HG03575 (cell line): Measurements from ENCODE around the gene ZNF490.
"Not testable (repeated sequence)": the region's sequence is repeated elsewhere in the genome, so short reads cannot be mapped to it uniquely, and the experiment has no call there.

Source experiments
- ATAC-seq: cut with Tn5 transposase; IDR thresholded peaks from one replicate; pipeline ENCODE4 v1.9.1; 2021; ENCODE audit not compliant: unreplicated experiment, insufficient number of reproducible peaks, low FRiP score; ENCODE audit errors: extremely low read depth

Gene ZNF490

DNA sequence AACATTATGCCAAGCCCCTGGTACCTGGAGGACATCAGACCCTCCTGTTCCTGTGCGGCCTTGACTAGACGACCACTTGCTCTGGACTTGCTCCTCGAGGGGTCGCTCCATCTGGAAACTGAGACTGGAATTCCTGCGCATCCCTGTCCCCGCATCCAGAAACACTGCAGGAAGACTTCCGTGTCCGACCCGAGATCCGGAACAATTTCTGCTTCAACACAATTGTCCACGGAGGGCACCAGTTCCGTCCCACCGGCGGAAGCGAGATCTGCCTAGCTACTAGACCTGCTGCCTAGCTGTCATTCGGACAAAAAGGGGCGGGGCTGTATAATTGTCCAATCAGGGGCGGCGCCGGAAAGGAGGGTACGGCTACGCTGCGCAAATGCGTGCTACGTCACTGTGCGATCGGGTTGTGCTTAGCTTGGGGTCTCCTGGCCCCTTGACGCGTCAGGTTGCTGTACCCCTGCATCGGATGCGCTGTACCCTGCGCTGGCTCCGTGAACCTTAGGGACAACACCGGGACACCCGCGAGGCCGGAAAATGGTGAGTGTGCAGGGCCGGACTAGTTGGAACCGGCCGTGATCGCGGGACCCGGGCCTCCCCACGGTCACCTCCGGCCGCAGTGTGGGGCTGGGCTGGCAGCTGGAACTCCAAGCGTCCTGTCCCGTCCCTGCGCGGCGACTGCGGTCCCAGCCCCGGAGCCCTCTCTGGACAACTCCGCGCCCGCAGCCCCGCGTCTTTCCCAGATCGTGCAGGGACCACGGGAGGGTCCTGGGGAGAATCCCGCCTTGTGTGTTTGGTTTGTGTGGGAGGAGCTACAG lies at the start of gene ZNF490, which contains the start of gene ZNF791:
Gene ZNF490, minus strand, starts transcription at position 274 of the 821 bp plus-strand sequence. Its CDS starts 133 bp downstream, at position 141.
Gene ZNF791, plus strand, starts transcription at position 381 of the 821 bp plus-strand sequence. Its CDS starts 160 bp downstream, at position 541.
- no peak for ATAC-seq

DNA sequence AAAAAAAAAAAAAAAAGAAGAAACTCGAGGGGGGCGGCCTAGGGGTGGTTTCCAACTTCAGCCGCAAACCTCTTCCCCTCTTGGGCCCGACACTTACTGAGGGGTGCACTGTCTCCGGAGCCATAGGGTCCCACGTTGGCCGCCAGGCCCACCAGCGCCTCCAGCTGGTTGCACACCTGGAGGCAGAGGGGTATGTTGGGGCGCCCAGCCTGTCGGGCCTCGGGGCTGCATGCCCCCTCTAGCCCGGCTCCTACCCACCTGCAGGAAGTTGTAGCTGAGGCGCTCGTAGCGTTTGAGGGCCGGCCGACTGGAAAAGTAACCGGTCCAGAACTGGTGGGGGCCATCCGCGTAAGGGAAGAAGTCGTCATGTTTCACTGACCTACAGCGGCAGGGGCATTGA lies 47.4 kb upstream of the ZNF490 start:
- ATAC-seq = no peak

DNA sequence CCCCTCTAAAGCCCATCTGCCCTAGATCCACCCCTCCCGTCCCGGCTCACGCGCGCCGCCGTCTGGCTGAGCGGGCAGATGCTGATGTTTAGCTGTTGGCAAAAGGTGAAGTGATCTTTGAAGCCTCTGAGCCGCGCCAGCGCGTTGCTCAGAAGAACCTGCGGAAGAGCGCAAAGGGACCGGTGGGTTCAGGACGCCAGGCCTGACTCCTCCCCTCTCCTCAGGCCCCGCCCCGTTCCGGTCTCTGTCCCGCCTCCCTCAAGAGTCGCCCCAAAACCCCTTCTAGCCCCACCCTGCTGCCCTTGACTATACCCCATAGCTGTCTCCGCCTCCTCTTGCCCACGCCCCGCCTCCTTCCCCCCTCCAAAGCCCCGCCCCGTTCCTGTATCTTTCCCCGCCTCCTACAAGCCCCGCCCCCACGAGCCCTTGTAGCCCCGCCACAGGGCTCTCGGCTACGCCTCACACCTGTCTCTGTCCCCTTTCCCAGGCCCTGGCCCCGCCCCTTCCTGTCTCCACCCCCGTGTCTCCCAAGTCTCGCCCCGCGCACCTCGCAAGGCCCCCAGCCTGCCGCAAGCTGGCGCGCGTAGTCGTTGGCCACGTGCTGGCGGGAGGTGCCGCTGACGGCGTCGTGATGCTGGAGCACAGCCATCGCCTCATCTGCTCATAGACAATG lies 46.4 kb upstream of the ZNF490 start:
- ATAC-seq = no peak

GRCh38 chr19:12655546-12655945 lies 44.9 kb upstream of the ZNF490 start:
- ATAC-seq = no peak

- no peak for ATAC-seq
These were observed 41.6 kb upstream of the ZNF490 start for GRCh38 chr19:12652219-12652618.

- ATAC-seq = no peak
These were observed 39.3 kb upstream of the ZNF490 start for GRCh38 chr19:12649941-12650340.

DNA sequence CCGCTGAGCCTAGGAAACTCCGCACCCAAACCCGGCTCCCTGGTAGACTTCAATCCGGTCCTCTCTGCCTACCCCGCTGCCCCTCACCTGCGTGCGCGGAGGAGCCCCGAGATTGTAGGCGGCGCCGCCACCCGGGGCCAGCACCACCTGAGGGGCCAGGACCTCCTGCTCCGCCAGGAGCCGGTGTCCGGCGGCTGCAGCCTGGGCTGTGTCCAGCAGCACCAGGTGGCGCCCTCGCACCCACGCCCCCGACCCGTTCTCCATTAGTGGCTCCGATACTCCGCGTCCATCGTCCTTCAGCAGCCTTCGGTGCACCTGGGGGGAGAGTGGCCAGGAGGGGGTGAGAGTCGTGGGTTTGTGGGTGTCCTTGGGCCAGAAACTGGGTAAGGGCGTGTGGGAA lies 37.5 kb upstream of the ZNF490 start:
- ATAC-seq = no peak

GRCh38 chr19:12647490-12648071 lies 37.0 kb upstream of the ZNF490 start:
- no peak for ATAC-seq

GRCh38 chr19:12647047-12647446 lies 36.4 kb upstream of the ZNF490 start:
- ATAC-seq = no peak

GRCh38 chr19:12646551-12646950 lies 35.9 kb upstream of the ZNF490 start:
- no peak for ATAC-seq

- not testable (repeated sequence) for ATAC-seq
These were observed 33.1 kb upstream of the ZNF490 start for GRCh38 chr19:12643716-12644115.

DNA sequence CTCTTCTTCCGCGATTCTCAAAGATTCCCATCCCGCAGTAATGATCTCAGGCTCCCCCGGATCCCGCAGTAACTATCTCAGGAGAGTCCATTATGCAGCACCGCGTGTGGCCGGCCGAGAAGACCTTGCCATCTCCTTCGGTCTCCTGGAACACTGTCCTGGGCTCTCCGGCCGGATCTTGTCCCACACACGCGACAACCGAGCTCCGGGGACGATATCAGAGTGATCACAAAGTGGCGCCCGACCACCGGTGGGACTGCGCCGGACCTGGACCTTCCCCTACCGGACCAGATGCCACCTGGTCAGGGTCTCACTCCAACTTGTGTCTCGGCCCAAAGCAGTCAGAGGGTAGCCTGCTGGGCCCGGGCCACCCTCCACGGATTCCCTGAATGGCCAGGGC lies 31.9 kb upstream of the ZNF490 start:
- ATAC-seq = no peak

GRCh38 chr19:12641456-12641855 lies 30.8 kb upstream of the ZNF490 start:
- ATAC-seq = no peak

DNA sequence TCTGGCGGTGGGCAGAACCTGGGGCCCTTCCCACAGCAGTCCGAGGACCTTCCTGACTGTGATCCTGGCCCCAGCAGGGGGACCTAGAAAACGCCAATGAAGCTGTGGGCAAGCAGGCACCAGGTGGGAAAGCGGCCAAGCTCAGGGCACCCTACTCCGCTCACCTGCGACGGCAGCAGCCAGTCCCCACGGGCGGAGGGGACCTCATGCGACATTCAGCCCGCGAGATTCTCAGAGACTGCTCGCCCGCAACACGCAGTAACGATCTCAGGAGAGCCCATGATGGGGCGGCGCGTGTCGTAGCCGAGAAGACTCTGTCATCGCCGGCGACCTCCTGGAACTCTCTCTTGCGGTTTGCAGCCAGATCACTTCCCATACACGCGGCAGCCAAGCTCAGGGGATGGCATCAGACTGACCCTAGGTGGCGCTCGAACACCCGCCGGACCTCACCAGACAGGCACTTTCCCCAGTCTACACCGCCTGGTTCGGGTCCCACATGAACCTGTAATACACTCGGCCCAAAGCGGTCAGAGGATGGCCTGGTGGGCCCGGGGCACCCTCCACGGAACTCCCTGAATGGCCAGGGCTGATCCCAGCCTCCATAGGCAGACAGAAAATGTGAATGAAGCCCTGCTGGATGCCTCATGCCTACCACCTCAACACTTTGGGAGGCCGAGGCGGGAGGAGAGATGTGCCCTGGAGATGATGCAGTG lies 29.4 kb upstream of the ZNF490 start:
- ATAC-seq = no peak

DNA sequence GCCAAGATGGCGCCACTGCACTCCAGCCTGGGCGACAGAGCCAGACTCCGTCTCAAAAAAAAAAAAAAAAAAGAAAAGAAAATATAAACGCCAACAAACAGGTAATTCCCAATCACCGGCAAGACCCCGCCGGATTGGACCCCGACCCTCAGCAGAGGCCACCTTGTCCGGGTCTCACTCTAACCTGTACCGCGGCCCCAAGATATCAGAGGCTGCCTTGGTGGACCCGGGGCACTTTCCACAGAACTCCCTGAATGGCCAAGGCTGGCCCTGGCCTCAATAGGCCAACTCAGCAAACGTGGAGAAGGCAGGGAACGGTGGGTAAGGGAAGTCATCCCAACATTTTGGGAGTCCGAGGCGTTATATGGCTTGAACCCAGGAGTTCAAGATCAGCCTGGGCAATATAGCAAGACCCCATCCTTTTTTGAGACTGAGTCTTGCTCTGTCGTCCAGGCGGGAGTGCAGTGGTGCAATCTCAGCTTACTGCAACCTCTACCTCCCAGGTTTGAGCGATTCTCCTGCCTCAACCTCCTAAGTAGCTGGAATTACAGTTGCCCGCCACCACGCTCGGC lies 28.1 kb upstream of the ZNF490 start:
- ATAC-seq = no peak

DNA sequence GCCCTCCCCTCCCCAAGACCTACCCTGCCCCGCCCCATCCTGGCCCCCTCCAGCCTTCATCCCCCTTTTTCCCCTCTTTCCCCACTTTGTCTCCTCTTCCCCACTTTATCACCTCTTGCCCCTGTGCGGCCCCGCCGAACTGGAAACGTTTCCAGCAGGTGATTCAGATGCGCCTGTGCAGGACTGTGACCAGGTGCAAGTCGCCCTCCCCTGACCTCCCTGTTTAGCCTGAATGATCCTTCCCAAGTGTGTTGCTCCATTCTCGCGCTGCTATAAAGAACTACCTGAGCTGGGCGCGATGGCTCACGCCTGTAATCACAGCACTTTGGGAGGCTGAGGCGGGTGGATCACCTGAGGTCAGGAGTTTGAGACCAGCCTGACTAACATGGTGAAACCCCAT lies 26.0 kb upstream of the ZNF490 start:
- ATAC-seq = no peak

GRCh38 chr19:12629215-12629614 lies 18.6 kb upstream of the ZNF490 start:
- ATAC-seq = no peak

DNA sequence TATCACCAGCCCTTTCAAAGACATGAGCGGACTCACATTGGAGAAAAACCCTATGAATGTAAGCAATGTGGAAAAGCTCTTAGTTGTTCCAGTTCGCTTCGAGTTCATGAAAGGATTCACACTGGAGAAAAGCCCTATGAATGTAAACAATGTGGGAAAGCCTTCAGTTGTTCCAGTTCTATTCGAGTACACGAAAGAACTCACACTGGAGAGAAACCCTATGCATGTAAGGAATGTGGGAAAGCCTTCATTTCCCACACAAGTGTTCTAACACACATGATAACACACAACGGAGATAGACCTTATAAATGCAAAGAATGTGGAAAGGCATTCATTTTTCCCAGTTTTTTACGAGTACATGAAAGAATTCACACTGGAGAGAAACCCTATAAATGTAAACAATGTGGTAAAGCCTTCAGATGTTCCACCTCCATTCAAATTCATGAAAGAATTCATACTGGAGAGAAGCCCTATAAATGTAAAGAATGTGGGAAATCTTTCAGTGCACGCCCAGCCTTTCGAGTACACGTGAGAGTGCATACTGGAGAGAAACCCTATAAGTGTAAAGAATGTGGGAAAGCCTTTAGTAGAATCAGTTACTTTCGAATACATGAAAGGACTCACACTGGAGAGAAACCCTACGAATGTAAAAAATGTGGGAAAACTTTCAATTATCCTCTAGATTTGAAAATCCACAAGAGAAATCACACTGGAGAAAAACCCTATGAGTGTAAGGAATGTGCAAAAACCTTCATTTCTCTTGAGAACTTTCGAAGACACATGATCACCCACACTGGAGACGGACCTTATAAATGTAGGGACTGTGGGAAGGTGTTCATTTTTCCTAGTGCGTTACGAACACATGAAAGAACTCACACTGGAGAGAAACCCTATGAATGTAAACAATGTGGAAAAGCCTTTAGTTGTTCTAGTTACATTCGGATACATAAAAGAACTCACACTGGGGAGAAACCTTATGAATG lies 17.7 kb upstream of the ZNF490 start:
- ATAC-seq = no peak
